CD4-positive, alpha-beta memory T cell (primary cell): Measurements from ENCODE around the gene EVX2. TPM values are rescaled to one million over a fixed set of nuclear protein-coding genes. Genes with fewer than 3 reads are reported as not detected.
A peak's percentile ranks its signal among the peaks of the same experiment; 100 is the strongest.

Experiments
- CTCF ChIA-PET: fragments of 350-600 bp; sonication (Branson Sonifier 250); formaldehyde crosslinking; loops from one replicate; lab custom pipeline; 2021; ENCODE audit warnings: inconsistent platforms; ENCODE audit not compliant: partially characterized antibody; lab: Charles Lee
- POLR2A ChIA-PET: fragments of 350-600 bp; sonication (Branson Sonifier 250); formaldehyde crosslinking; loops from one replicate; lab custom pipeline; 2021; ENCODE audit not compliant: partially characterized antibody; lab: Charles Lee
- DNase-seq, 5 donors: peaks; one replicate each; pipeline versions ENCODE4 v3.0.0 to v3.0.0-alpha.2; 2020 to 2022; ENCODE audit warnings: mixed read lengths in 1 of 5
- H3K27ac ChIP-seq: one replicate; pipeline ENCODE4 v1.7.0; 2013; ENCODE audit warnings: low read depth, low read length
- H3K27me3 ChIP-seq: 2 replicates; pipeline ENCODE4 v1.7.0; 2013; ENCODE audit warnings: mild to moderate bottlenecking, low read length, moderate library complexity; ENCODE audit not compliant: insufficient read depth
- H3K36me3 ChIP-seq: 2 replicates; pipeline ENCODE4 v1.7.0; 2013; ENCODE audit warnings: mild to moderate bottlenecking, low read length, moderate library complexity; ENCODE audit not compliant: insufficient read depth
- H3K4me1 ChIP-seq: 2 replicates; pipeline ENCODE4 v1.7.0; 2013; ENCODE audit warnings: mild to moderate bottlenecking, low read length, moderate library complexity; ENCODE audit not compliant: insufficient read depth
- H3K4me3 ChIP-seq, 2 donors: one replicate each; pipeline ENCODE4 v1.7.0; 2013; ENCODE audit warnings: low read length in 2 of 2, mild to moderate bottlenecking in 1 of 2
- H3K9me3 ChIP-seq, 2 donors: one replicate each; pipeline ENCODE4 v1.7.0; 2013; ENCODE audit warnings: low read length in 2 of 2, control low read depth in 1 of 2; ENCODE audit not compliant: control insufficient read depth in 1 of 2
- H3K27ac Mint-ChIP-seq, 7 donors: one replicate each; pipeline ENCODE4 v1.8.0; 2020 to 2021; ENCODE audit warnings: mixed read lengths in 7 of 7, mild to moderate bottlenecking in 6 of 7, inconsistent platforms in 3 of 7, moderate library complexity in 3 of 7
- H3K27me3 Mint-ChIP-seq, 2 donors: one replicate each; pipeline ENCODE4 v1.8.0; 2020 to 2021; ENCODE audit warnings: mixed read lengths in 2 of 2
- H3K36me3 Mint-ChIP-seq, 2 donors: one replicate each; pipeline ENCODE4 v1.8.0; 2020 to 2021; ENCODE audit warnings: mixed read lengths in 2 of 2, inconsistent platforms in 1 of 2, mild to moderate bottlenecking in 1 of 2
- H3K4me1 Mint-ChIP-seq, 4 donors: one replicate each; pipeline ENCODE4 v1.8.0; 2020 to 2021; ENCODE audit warnings: mixed read lengths in 4 of 4, mild to moderate bottlenecking in 1 of 4
- H3K4me3 Mint-ChIP-seq, 8 donors: one replicate each; pipeline ENCODE4 v1.8.0; 2020 to 2021; ENCODE audit warnings: mixed read lengths in 8 of 8, mild to moderate bottlenecking in 7 of 8, moderate library complexity in 6 of 8, inconsistent platforms in 3 of 8
- H3K9me3 Mint-ChIP-seq, 8 donors: one replicate each; pipeline ENCODE4 v1.8.0; 2020 to 2021; ENCODE audit warnings: mixed read lengths in 8 of 8, mild to moderate bottlenecking in 5 of 8, inconsistent platforms in 3 of 8, moderate library complexity in 1 of 8
- intact Hi-C: fragments of 100-400 bp; cut with micrococcal nuclease; formaldehyde crosslinking; loops from one replicate; pipeline ENCODE4 v1.15.1; 2023
- polyA plus RNA-seq, 2 donors: library from polyadenylated mRNA; unstranded; fragments of 300-500 nt; fragmentation: Illumina TruSeq; gene quantifications; one replicate each; pipeline ENCODE4 v1.2.3, GENCODE V29; 2021
- total RNA-seq, 2 experiments: library from RNA; stranded (reverse); gene quantifications; one replicate each; pipeline ENCODE4 v1.2.3, GENCODE V29; 2021

The EVX2 gene
- total RNA-seq (not detected), polyA plus RNA-seq (not detected)

DNA sequence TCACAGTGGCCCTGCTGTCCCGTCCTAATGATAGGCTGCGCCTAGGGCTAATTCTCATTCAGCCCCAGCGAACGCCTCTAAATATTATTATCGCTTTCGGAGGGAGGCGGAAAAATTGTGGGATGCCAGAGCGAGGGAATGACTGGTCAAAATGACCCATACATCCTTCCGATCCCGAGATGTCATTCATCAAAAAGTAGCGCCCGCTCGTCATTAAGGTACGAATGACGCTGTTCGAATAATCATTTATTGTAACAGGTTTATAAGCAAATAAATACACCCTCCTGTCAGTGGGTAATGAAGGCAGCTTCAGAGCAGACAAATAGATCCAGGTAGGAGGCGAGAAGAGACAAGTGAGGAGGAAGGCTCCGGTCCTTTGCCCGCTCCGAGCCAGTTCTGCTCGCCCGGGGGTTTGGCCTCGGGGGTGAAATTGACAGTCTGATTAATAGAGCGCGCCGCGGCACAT, at the start of gene EVX2:
TSS of gene EVX2 (minus strand) at position 167 of the 466 bp plus-strand sequence. CDS start 186 bp downstream, outside the sequence.
- Histone ChIP-seq H3K36me3 (no peaks in the 10 kb centered on the region), H3K27me3 (peaks cover 91% of the 10 kb centered on the region), H3K4me1 (peaks cover 9% of the 10 kb centered on the region), H3K27ac (no peak within 1 kb of the TSS), H3K4me3 (no peak within 1 kb of the TSS), H3K9me3 (no peaks in the 10 kb centered on the region)
- peaks cover 58 to 66% of the 10 kb centered on the region in 2 donors for H3K27me3 Mint-ChIP-seq
- H3K4me3 Mint-ChIP-seq = peak within 1 kb of the TSS in 7 of 8 donors; percentile 36 to 78 (median 61)
- ChIA-PET CTCF (no interaction called here), POLR2A (no interaction called here)
- intact Hi-C loops = no loop called here
- DNase-seq = peak in 1 of 5 donors; percentile 28
- H3K4me1 Mint-ChIP-seq = peaks cover 4 to 44% (median 16%) of the 10 kb centered on the region in 4 donors
- peak within 1 kb of the TSS in 6 of 7 donors; percentile 53 to 96 (median 86) for H3K27ac Mint-ChIP-seq
- H3K36me3 Mint-ChIP-seq = peaks cover 0 to 13% of the 10 kb centered on the region in 2 donors
- H3K9me3 Mint-ChIP-seq = peaks cover 0 to 80% (median 53%) of the 10 kb centered on the region in 8 donors

DNA sequence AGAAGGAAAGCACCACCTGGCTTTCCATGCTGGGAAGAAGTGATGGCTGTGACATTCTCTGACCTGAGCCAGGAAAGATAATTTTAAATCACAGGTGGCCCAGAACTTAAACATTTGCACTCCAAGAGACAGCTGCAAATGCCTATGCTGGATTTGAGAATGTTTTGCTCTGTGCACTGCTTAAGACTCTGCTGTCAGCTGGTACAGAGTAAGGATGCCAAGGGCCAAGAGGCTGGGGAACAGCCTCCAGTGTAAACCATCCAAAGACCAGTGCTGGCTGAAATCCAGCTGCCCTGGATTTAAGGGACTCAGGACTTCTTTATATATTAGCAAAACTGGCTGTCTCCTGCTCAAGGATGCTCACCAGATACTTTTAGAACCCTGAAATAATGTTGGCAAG, 49.6 kb upstream of the EVX2 start:
- peaks cover 17 to 59% (median 37%) of the 10 kb centered on the region in 4 donors for H3K4me1 Mint-ChIP-seq
- H3K36me3 Mint-ChIP-seq = peaks cover 1 to 8% of the 10 kb centered on the region in 2 donors
- POLR2A ChIA-PET = interaction anchor here (1.6 kb wide), 1 partner anchor 29 kb away, joined by 3 read pairs; no protein-coding TSS in a partner anchor
- no peaks in the 10 kb centered on the region for H3K9me3 ChIP-seq
- H3K36me3 ChIP-seq = no peaks in the 10 kb centered on the region
- H3K27ac ChIP-seq = no peak overlapping the region
- peaks cover 0 to 39% (median 29%) of the 10 kb centered on the region in 8 donors for H3K9me3 Mint-ChIP-seq
- no peak for DNase-seq
- peaks cover 87% of the 10 kb centered on the region for H3K27me3 ChIP-seq
- intact Hi-C loops = loop anchor here (5.0 kb wide), 1 partner anchor 131 kb away; the partner anchor contains the start of gene LNPK
- peaks cover 46% of the 10 kb centered on the region for H3K4me1 ChIP-seq
- peaks cover 65 to 73% of the 10 kb centered on the region in 2 donors for H3K27me3 Mint-ChIP-seq
- CTCF ChIA-PET = interaction anchor here (1.1 to 4.4 kb wide), 5 partner anchors 321 to 1015 kb away, joined by 3 to 32 read pairs (median 4); no protein-coding TSS in a partner anchor
- H3K27ac Mint-ChIP-seq = peak overlapping the region in 1 of 7 donors; percentile 52
- no peak overlapping the region for H3K4me3 Mint-ChIP-seq
- H3K4me3 ChIP-seq = no peak overlapping the region

DNA sequence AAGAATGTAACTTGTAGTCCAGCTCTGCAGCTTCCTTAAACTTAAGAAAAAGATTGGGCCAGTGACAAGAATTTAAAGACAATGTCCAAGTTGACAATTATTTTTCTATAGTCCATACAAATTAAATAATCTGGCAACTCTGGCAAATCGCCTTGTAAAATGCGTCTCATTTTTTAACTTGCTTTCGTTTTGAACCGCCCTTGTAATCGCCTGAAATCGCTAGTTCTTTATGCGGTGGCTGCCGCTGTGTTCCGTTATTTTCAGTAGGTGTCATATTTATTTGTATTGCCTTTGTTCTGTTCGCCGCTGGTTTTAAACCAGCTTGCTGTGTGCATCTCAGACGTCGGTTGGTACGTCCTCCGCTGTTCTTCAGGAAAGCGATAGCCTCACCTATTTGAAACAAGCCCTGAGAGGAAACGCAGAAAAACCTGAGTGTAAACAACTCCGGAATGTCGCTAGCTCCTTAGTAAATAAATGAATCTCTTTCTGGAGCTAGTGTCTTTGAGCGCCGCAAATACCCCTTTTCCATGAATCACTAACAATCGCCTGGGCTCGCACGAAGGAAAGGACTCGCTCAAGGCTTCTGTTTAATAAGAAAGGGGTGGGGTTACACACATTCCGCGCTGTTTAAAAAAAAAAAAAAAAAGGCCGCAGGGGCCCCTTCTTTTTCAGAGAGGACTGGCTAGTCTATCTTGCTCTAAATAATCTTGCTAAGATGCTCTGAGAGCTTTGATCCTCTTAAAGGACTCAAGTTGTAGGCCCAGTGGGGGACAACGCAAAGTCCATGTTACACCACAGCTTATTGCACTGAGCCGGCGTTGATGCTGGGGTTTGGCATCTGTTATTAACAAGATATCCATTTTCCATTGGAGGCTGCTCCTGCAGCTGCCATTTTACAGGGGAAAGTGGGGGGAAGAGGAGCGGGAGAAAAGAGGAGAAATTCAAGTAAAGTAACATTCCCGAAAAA, 48.7 kb upstream of the EVX2 start:
- intact Hi-C loops = loop anchor here (5.0 kb wide), 1 partner anchor 130 kb away; the partner anchor contains the start of gene LNPK

DNA sequence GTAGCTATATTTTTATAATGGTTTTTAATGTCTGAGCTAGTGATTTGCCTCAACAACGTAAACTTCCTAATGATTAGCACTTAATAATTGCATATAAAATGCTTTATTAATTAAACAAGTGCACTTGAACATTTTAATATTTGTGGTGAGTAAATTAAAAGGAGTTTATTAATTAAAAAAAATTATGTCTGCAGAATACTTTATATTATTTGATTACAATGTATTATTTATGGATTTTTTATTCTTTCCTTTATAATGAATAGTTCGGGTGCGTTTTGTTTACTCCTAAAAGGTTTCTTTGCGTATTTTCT, 48.0 kb upstream of the EVX2 start:
- CTCF ChIA-PET = interaction anchor here (1.2 to 4.4 kb wide), 8 partner anchors 8 to 1033 kb away, joined by 3 to 32 read pairs (median 9); no protein-coding TSS in a partner anchor
- Histone ChIP-seq H3K4me3 (no peak overlapping the region), H3K27me3 (peaks cover 86% of the 10 kb centered on the region)

More for the DNA sequence above, 48.7 kb upstream of the EVX2 start:
- Histone ChIP-seq H3K27ac (no peak overlapping the region), H3K4me3 (peak overlapping the region; percentile 25 to 38), H3K36me3 (no peaks in the 10 kb centered on the region), H3K4me1 (peaks cover 49% of the 10 kb centered on the region), H3K9me3 (no peaks in the 10 kb centered on the region), H3K27me3 (peaks cover 87% of the 10 kb centered on the region)
- ChIA-PET POLR2A (interaction anchor here (1.6 kb wide), 1 partner anchor 29 kb away, joined by 3 read pairs; no protein-coding TSS in a partner anchor), CTCF (interaction anchor here (0.7 to 4.4 kb wide), 10 partner anchors 8 to 1032 kb away, joined by 3 to 32 read pairs (median 6); no protein-coding TSS in a partner anchor)
- H3K27ac Mint-ChIP-seq = peak overlapping the region in 3 of 7 donors; percentile 30 to 83 (median 52)
- H3K36me3 Mint-ChIP-seq = peaks cover 3 to 8% of the 10 kb centered on the region in 2 donors
- peak overlapping the region; percentile 78 to 89 (median 86) for H3K4me3 Mint-ChIP-seq
- peaks cover 21 to 58% (median 40%) of the 10 kb centered on the region in 4 donors for H3K4me1 Mint-ChIP-seq
- peaks cover 0 to 45% (median 22%) of the 10 kb centered on the region in 8 donors for H3K9me3 Mint-ChIP-seq
- peaks cover 64 to 72% of the 10 kb centered on the region in 2 donors for H3K27me3 Mint-ChIP-seq
- peak in 2 of 5 donors; percentile 34 to 38 for DNase-seq

DNA sequence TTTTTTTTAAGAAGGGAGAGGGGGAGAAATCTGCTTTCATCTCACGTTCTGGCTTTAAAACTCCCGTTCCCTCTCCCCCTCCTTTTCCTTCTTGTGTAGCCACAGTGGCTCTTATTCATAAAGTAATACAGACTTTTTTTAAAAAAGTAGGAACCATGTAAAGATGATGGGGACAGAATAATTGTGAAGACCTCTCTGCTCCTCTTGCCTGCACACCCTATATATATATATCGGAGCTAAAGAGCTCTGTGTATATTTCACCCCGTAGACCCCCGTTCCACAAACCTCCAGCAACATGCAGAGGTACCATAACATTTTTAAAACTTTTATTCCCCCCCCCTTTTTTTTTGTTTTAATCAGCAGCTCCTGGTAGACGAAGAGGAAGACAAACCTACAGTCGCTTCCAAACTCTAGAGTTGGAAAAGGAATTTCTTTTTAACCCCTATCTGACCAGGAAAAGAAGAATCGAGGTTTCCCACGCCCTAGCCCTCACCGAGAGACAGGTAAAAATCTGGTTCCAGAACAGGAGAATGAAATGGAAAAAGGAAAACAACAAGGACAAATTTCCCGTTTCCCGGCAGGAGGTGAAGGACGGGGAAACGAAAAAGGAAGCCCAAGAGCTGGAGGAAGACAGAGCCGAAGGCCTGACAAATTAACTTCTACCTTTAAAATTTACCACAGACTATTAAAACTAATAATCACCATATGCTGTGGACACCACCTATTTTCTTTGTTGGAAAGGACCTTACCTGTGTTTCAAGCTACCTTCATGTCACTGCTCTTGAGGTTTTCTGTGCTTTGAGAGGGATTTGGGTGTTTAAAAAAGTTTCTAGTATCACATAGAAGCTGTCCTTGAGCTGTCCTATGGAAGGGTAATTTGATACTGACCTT, 47.4 kb upstream of the EVX2 start:
- H3K27me3 Mint-ChIP-seq = peaks cover 67 to 71% of the 10 kb centered on the region in 2 donors
- Histone ChIP-seq H3K9me3 (no peaks in the 10 kb centered on the region), H3K4me3 (no peak overlapping the region), H3K4me1 (peaks cover 40% of the 10 kb centered on the region), H3K27me3 (peaks cover 86% of the 10 kb centered on the region), H3K27ac (no peak overlapping the region), H3K36me3 (no peaks in the 10 kb centered on the region)
- H3K27ac Mint-ChIP-seq = peak overlapping the region in 5 of 7 donors; percentile 18 to 88 (median 72)
- H3K4me3 Mint-ChIP-seq = peak overlapping the region; percentile 51 to 82 (median 73)
- ChIA-PET POLR2A (interaction anchor here (0.9 to 1.0 kb wide), 2 partner anchors 9 to 35 kb away, joined by 3 to 5 read pairs; no protein-coding TSS in a partner anchor), CTCF (interaction anchor here (0.7 to 4.4 kb wide), 12 partner anchors 9 to 1034 kb away, joined by 3 to 32 read pairs (median 5); no protein-coding TSS in a partner anchor)
- peaks cover 18 to 57% (median 36%) of the 10 kb centered on the region in 4 donors for H3K4me1 Mint-ChIP-seq
- H3K9me3 Mint-ChIP-seq = peaks cover 0 to 41% (median 19%) of the 10 kb centered on the region in 8 donors
- intact Hi-C loops = loop anchor here (5.0 kb wide), 1 partner anchor 129 kb away; the partner anchor contains the start of gene LNPK
- no peak for DNase-seq
- peaks cover 3 to 8% of the 10 kb centered on the region in 2 donors for H3K36me3 Mint-ChIP-seq

More for the DNA sequence above, 48.0 kb upstream of the EVX2 start:
- DNase-seq = no peak
- Mint-ChIP-seq H3K4me3 (peak overlapping the region; percentile 78 to 89 (median 86)), H3K36me3 (peaks cover 3 to 8% of the 10 kb centered on the region in 2 donors), H3K9me3 (peaks cover 0 to 43% (median 19%) of the 10 kb centered on the region in 8 donors), H3K27ac (peak overlapping the region in 2 of 7 donors; percentile 83 to 88), H3K27me3 (peaks cover 66 to 68% of the 10 kb centered on the region in 2 donors), H3K4me1 (peaks cover 19 to 58% (median 37%) of the 10 kb centered on the region in 4 donors)
- no peak overlapping the region for H3K27ac ChIP-seq
- intact Hi-C loops = loop anchor here (5.0 kb wide), 1 partner anchor 130 kb away; the partner anchor contains the start of gene LNPK
- H3K9me3 ChIP-seq = no peaks in the 10 kb centered on the region
- POLR2A ChIA-PET = interaction anchor here (0.9 to 1.6 kb wide), 2 partner anchors 9 to 30 kb away, joined by 3 read pairs; no protein-coding TSS in a partner anchor
- no peaks in the 10 kb centered on the region for H3K36me3 ChIP-seq
- H3K4me1 ChIP-seq = peaks cover 44% of the 10 kb centered on the region
